ENCODE measurements around the gene PIGC.

The PIGC gene

DNA sequence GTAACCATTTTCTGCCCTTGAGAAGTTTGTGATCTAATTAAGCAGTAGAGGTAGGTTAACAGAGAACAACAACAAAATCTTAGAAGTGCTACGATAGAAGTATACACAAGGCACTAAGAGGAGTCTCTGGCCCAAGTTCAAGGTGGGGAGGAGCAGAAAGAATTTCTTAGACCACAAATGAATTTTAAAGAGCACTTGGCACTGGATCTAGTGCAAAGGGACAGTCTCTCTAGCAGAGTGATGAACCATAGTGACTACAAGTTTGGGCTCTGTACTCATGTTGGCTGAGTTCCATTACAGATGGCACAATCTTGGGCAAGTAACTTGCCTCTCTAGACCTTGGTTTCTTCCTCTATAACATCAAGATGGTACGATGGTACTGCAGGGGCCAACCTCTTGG lies 33.3 kb upstream of the PIGC start:
- no peak for TF ChIP-seq JUND (IDR thresholded peaks at IDR 0.05; ENCODE audit: low read depth)
- in situ Hi-C loops (cut with HindIII; ENCODE audit: low pct_unique_long_range_greater_than_20kb, low sequenced_read_pairs) = no loop called here
- DNase-seq (ENCODE audit: low read depth in 1 of 2, low spot score in 1 of 2) = no peak

DNA sequence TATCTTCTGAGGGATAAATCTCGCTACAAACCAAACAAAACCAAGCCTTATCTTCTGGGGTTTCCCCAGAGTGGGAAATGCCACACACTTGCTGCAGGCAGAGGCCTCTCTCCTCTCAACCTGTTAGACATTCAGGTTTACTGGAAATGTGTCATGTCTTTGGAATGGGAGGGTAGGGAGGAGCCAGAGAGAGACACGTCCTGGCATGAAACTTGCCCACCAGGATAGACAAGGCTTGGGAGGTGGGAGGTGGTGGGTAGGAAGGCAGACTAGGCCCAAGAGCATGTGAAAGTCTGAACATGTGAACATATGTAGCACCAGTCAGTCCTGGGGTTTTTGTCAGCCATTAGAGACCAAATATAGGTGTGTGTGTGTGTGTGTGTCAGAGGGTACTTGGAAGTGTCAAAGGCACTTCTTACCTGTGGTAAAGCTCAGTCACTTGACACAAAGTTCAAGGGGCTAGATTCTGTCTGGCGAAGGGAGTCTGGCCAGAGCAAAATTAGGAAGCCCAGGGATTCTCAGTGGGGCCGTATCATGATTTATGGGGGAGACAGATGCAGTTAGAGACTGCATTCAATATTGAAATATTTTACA lies 32.4 kb upstream of the PIGC start:
- peak in 1 of 2 experiments; percentile 69 for DNase-seq (ENCODE audit: low read depth in 1 of 2, low spot score in 1 of 2)
- in situ Hi-C loops (cut with HindIII; ENCODE audit: low pct_unique_long_range_greater_than_20kb, low sequenced_read_pairs) = no loop called here
- TF ChIP-seq JUND (IDR thresholded peaks at IDR 0.05; ENCODE audit: low read depth) = no peak

DNA sequence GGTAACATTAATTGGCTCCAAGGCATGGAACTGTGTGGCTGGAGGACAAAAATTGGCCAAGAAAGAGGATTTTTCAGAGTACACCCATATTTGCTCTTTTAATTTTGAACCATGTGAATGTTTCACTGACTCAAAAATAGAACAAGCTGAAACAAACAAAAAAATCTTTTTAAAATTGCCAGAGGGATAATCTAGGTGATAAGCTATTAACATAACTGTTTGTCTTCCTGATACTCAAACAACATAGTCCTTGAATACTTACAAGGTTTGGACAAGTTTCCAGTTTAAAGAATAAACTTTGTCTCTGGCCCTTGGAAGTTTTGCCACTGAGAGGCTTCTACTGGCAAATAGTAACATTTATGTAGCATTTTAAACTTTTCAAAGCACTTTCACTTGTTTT lies 30.0 kb upstream of the PIGC start:
- in situ Hi-C loops (cut with HindIII; ENCODE audit: low pct_unique_long_range_greater_than_20kb, low sequenced_read_pairs) = no loop called here

DNA sequence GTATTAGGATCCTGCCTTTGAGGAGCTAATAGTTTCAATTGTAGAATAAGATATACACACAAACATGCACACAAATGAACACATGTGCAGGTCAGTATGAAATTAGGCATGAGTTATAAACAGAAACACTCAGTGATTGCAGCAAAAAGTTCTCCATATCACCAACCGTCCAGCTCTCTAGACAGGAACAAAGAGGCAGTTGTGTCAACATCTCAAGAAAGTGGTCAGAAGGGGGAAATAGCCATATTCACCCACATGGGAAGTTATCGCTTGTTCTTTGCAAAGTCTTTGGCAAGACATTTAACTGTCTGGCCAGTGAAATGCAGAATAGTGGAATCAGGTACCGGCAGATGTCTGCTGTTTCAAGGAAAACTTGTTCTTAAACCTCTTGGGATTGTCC lies 29.4 kb upstream of the PIGC start:
- in situ Hi-C loops (cut with HindIII; ENCODE audit: low pct_unique_long_range_greater_than_20kb, low sequenced_read_pairs) = no loop called here
- no peak for TF ChIP-seq JUND (IDR thresholded peaks at IDR 0.05; ENCODE audit: low read depth)
- no peak for DNase-seq (ENCODE audit: low read depth in 1 of 2, low spot score in 1 of 2)

More for the DNA sequence above, 30.0 kb upstream of the PIGC start:
- TF ChIP-seq JUND (IDR thresholded peaks at IDR 0.05; ENCODE audit: low read depth) = no peak
- no peak for DNase-seq (ENCODE audit: low read depth in 1 of 2, low spot score in 1 of 2)

DNA sequence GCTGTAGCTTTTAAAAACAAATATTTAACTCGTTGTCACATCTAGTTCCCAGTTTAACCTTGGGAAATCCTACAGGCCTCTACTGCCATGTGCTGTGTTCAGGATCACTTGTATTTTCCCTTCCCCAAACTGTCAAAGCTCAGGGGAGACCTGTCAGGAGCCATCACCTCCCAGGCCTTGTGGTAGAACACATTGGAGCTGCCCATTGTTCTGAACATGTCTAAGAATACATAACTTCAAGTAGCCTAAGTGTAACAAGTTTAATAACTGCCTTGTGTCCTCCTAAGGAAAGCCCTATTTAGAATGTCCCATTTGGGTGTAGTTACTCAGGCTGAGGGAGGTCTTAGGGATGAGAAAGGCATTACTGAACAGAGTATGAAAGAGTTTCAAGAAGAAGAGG lies 28.6 kb upstream of the PIGC start:
- in situ Hi-C loops (cut with HindIII; ENCODE audit: low pct_unique_long_range_greater_than_20kb, low sequenced_read_pairs) = no loop called here
- no peak for DNase-seq (ENCODE audit: low read depth in 1 of 2, low spot score in 1 of 2)
- no peak for TF ChIP-seq JUND (IDR thresholded peaks at IDR 0.05; ENCODE audit: low read depth)

DNA sequence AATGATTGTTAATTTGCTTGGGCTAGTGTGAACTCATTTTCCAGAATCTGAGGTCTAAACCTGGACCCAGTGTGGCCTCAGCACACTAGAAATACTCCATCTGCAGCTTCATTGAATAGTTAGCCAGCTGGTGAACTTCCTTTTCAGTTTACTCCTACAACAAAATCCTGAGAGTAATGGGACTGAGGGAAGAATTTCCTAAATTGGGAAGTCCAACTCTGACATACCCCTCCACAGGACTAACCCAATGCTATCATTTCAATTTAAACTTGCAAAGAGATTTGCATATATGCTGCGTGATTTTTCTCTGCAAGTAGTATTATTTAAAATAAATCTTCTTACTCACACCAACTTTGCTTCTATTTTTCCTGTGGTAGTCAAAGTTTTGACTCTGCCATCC lies 27.8 kb upstream of the PIGC start:
- no peak for TF ChIP-seq JUND (IDR thresholded peaks at IDR 0.05; ENCODE audit: low read depth)
- in situ Hi-C loops (cut with HindIII; ENCODE audit: low pct_unique_long_range_greater_than_20kb, low sequenced_read_pairs) = no loop called here

DNA sequence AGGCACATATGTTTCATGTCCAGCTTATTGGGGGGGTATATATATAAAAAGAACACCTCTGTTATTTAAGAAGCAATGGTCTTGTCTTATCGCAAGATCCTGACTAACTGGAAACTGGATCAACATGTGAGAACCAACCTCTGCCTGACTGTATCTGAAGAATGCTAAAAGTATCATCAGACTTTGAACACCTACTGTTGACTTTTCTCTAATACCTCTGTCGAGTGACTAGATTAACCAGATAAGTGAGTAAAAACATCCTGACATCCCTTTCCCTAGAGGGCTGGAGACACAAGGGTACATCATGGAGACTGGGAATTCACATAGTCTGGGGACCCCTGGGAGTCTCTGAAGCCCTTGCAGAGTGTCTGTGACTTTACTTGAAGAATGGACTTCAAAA lies 26.3 kb upstream of the PIGC start:
- in situ Hi-C loops (cut with HindIII; ENCODE audit: low pct_unique_long_range_greater_than_20kb, low sequenced_read_pairs) = no loop called here
- TF ChIP-seq JUND (IDR thresholded peaks at IDR 0.05; ENCODE audit: low read depth) = no peak
- peak in 1 of 2 experiments; percentile 37 for DNase-seq (ENCODE audit: low read depth in 1 of 2, low spot score in 1 of 2)

More for the DNA sequence above, 27.8 kb upstream of the PIGC start:
- no peak for DNase-seq (ENCODE audit: low read depth in 1 of 2, low spot score in 1 of 2)

DNA sequence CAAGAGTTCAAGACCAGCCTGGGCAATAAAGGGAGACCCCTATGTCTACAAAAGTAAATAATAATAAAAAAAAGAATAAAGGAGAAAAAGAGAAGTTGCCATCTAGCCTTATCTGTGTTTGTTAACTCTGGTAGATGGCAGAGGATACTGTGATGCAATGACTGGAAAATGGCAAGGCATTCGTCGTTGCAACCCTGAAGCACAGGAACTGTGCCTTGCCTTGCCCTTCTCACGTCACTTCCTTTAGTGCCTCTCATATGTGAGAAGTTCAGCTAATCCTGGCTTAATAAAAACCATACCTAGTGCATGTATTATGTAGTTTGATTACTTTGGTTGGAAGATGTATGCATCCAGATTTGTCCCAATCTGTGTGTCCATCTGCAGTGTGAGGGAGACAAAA lies 25.8 kb upstream of the PIGC start:
- in situ Hi-C loops (cut with HindIII; ENCODE audit: low pct_unique_long_range_greater_than_20kb, low sequenced_read_pairs) = no loop called here
- DNase-seq (ENCODE audit: low read depth in 1 of 2, low spot score in 1 of 2) = no peak
- no peak for TF ChIP-seq JUND (IDR thresholded peaks at IDR 0.05; ENCODE audit: low read depth)

DNA sequence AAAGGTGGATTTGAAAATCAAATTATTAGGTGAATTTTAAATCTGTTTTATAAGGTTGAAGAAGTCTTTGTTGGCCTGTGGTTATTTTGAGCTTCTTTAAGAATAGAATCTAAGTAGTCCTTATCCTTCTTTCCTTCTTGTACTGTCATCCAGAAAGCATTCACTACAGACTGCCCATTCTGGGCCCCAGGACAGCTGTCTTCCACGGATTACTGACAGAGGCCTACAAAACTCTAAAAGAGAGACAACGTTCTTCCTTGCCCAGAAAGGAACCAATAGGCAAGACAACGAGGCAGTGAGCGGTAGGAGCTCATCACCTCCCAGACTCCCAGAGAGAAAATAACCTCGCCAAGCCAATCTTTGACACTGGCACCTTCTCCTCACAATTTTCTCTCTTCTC lies 24.4 kb upstream of the PIGC start:
- no peak for TF ChIP-seq JUND (IDR thresholded peaks at IDR 0.05; ENCODE audit: low read depth)
- in situ Hi-C loops (cut with HindIII; ENCODE audit: low pct_unique_long_range_greater_than_20kb, low sequenced_read_pairs) = no loop called here
- no peak for DNase-seq (ENCODE audit: low read depth in 1 of 2, low spot score in 1 of 2)

DNA sequence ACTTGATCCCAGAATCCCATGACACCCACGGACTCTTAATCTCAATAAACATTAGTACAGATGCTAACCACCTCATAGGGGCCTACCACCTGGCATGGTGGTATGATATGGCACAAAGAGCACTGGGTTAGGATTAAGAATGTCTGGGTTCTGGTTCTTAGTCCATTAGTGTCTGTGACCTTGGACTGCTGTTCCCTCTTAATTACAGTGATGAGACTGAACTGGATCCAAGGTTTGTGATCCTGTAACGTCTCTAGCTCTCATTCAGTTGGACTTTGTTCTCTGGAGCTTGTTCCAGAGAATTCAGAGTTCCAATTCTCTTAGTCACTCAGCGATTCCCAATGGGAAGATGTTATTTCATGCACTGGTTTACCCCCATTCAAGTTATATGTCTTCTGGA lies 23.6 kb upstream of the PIGC start:
- no peak for DNase-seq (ENCODE audit: low read depth in 1 of 2, low spot score in 1 of 2)
- TF ChIP-seq JUND (IDR thresholded peaks at IDR 0.05; ENCODE audit: low read depth) = no peak
- in situ Hi-C loops (cut with HindIII; ENCODE audit: low pct_unique_long_range_greater_than_20kb, low sequenced_read_pairs) = no loop called here

DNA sequence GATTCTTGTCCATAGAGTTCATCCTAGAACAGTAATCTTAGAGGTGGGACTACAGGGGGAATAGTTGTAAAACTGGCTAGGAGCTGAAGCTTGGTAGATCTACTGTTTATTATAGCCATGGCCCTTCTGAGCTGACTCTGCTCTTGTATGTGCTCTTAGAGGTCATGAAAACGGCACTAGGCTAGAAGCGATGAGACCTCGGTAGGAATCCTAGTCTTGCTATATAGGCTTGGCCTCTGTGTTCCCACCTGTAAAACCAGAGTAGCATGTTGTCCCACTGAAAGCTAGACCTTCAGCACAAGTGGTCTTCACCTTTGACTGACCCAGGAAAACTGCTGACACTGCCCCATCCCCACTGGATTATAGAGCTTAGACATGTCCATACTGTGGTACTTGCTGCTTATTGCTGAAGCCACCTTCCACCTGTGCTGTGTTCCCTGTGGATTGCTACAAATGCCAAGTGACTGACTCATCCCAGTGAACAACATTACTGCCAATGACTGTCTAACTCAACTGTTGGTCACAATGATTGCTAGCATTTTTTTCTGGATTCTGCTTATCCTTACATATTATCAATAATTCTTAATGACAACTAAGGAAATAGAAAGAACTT lies 23.0 kb upstream of the PIGC start:
- in situ Hi-C loops (cut with HindIII; ENCODE audit: low pct_unique_long_range_greater_than_20kb, low sequenced_read_pairs) = no loop called here
- DNase-seq (ENCODE audit: low read depth in 1 of 2, low spot score in 1 of 2) = no peak
- TF ChIP-seq JUND (IDR thresholded peaks at IDR 0.05; ENCODE audit: low read depth) = no peak

DNA sequence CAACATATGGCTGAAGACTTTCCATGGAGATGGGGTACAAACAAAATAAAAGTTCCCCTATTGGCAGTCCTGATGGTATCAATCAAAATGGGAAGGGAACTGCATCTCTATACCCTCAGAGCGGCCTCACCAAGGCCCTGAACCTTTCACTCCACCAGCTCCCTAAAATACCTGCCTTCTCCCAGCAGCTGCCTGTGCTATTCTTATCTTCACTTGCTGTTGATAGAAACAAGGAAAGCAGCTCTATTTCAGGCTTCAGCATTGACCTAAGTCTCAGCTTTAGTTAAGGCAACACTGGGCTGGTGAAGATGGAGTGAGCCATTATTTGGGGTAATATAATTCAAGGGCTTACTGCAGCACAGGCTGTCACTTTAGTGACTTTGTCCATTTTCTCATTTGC lies 21.7 kb upstream of the PIGC start:
- TF ChIP-seq JUND (IDR thresholded peaks at IDR 0.05; ENCODE audit: low read depth) = no peak
- DNase-seq (ENCODE audit: low read depth in 1 of 2, low spot score in 1 of 2) = no peak
- in situ Hi-C loops (cut with HindIII; ENCODE audit: low pct_unique_long_range_greater_than_20kb, low sequenced_read_pairs) = no loop called here

DNA sequence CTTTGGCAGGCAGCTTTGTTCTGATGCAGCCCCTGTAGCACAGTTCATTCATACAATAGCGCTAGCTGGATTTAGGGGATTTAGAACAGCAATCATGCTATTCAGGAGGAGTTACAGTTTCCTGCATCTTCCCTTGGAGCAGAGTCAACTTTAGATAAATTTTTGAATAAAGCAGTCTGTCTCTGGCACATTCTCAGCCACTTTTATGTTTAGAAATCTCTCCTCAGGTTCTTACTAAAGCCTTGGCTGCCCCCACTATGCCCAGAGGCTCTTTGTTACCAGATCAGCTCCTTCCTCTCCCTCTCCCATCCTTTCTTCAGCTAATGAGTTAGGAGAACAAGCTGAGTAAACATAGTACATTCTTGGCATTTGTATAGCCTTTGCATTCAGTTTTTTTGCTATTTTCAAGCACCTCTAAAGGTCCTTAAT lies 17.0 kb upstream of the PIGC start:
- in situ Hi-C loops (cut with HindIII; ENCODE audit: low pct_unique_long_range_greater_than_20kb, low sequenced_read_pairs) = no loop called here
- TF ChIP-seq JUND (IDR thresholded peaks at IDR 0.05; ENCODE audit: low read depth) = no peak
- no peak for DNase-seq (ENCODE audit: low read depth in 1 of 2, low spot score in 1 of 2)

DNA sequence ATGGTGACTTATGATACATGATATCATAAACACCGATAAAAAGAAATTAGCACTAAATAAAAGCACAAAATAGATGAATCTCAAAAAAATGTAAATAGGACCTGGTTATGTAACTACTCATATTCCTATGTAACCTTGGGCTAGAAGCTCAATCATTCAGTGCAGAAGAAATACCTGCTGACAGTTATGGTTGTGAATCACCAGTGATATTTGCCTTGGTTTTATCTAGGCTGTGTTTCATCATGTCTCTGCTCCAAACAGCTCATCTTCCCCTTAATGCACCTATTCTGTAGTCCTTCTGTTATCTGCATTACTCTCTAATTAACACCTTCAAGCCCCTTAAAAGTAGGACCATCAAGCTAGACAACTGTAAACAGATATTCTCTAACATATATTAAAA lies 16.3 kb upstream of the PIGC start:
- no peak for TF ChIP-seq JUND (IDR thresholded peaks at IDR 0.05; ENCODE audit: low read depth)
- in situ Hi-C loops (cut with HindIII; ENCODE audit: low pct_unique_long_range_greater_than_20kb, low sequenced_read_pairs) = no loop called here
- DNase-seq (ENCODE audit: low read depth in 1 of 2, low spot score in 1 of 2) = no peak
